Right atrium auricular region (tissue), 2 donors: ENCODE results near the gene PTGDR2. TPM values are rescaled to one million over a fixed set of nuclear protein-coding genes. Genes with fewer than 3 reads are reported as not detected.
A peak's percentile ranks its signal among the peaks of the same experiment; 100 is the strongest.

Experiments
- DNase-seq: peaks from one replicate; pipeline ENCODE4 v3.0.0-alpha.2; 2019; ENCODE audit warnings: low spot score
- H3K27ac ChIP-seq, 2 donors: fragments of 200-600 bp; sonication (generic); 1 replicate in 1 of 2; 2 replicates in 1 of 2; pipeline ENCODE4 v1.5.1; 2016 to 2019
- H3K27me3 ChIP-seq, 2 donors: fragments of 200-600 bp; sonication (generic); one replicate each; pipeline versions ENCODE4 v1.5.1 to v1.6.0; 2017 to 2019
- H3K36me3 ChIP-seq: fragments of 200-600 bp; sonication (generic); one replicate; pipeline ENCODE4 v1.5.1; 2016
- H3K4me1 ChIP-seq, 2 donors: fragments of 200-600 bp; sonication (generic); one replicate each; pipeline versions ENCODE4 v1.5.1 to v1.6.0; 2017 to 2019
- H3K4me3 ChIP-seq, 2 donors: fragments of 200-600 bp; sonication (generic); 1 replicate in 1 of 2; 2 replicates in 1 of 2; pipeline ENCODE4 v1.5.1; 2017 to 2019; ENCODE audit warnings: mild to moderate bottlenecking in 1 of 2, moderate library complexity in 1 of 2
- H3K9me3 ChIP-seq, 2 donors: fragments of 200-600 bp; sonication (generic); one replicate each; pipeline ENCODE4 v1.5.1; 2019
- total RNA-seq, 2 donors: library from RNA; depleted of rRNA; stranded (reverse); fragments of >200 nt; gene quantifications; one replicate each; pipeline ENCODE4 v1.1.0, GENCODE V29; 2016
- TF ChIP-seq, protein P1 (sequence below), 2 donors: fragments of 200-600 bp; sonication (generic); IDR thresholded peaks; one replicate each; pipeline ENCODE4 v1.5.1; 2019; ENCODE audit warnings: antibody characterized with exemption in 2 of 2

The PTGDR2 gene
- total RNA-seq = 1 to 10 TPM in 1 of 2 donors, not detected in 1; 1.3 TPM

DNA sequence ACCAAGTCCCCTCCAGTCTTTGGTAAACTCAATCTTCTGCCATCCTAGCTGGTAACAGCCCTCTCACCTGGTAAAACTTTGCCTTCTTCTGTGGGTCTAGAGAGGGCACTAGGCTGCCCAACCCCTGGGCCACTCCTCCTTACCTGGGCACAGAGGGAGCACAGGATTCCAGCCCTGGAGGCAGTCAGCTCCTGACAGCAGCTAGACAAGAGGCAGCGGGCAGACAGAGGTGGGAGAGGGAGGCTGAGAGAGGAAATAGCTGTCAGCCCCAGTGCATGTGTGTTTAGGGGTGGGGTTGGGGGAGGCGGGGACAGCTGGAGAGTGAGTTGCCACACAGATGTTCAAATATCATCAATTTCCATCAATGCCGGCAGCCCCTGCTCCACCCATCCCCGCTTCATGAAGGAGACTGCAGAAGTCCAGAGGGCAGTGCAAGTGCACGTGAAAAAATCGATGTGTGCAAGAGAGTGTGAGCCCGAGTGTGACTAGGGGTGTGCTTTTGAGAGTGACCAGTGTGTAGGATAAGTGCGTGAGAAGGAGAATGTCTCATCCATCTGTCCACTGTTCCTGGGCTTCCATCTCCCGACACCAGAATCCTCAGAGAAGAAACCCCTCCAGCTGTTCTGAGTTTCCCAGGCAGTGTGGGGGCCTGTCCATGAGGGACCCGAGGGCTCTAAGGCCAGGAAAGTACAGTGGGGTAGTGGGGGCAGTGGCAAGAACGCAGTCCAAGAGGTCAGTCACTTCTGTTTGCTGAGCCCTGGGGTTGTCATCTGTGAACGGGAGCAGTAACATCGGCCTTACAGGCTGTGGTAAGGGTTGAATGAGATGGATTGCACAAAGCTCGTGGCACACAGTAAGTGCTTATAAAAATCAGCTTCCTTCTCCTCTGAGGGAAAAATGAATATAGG lies at the start of gene PTGDR2:
TSS of gene PTGDR2 (minus strand) at position 225 of the 908 bp plus-strand sequence. CDS start 2,228 bp downstream, outside the sequence.
- Histone ChIP-seq H3K27me3 (no peaks in the 10 kb centered on the region), H3K9me3 (no peaks in the 10 kb centered on the region), H3K27ac (no peak within 1 kb of the TSS), H3K36me3 (peaks cover 7% of the 10 kb centered on the region), H3K4me1 (no peaks in the 10 kb centered on the region), H3K4me3 (no peak within 1 kb of the TSS)
- no peak for DNase-seq
- TF ChIP-seq, protein P1, sequence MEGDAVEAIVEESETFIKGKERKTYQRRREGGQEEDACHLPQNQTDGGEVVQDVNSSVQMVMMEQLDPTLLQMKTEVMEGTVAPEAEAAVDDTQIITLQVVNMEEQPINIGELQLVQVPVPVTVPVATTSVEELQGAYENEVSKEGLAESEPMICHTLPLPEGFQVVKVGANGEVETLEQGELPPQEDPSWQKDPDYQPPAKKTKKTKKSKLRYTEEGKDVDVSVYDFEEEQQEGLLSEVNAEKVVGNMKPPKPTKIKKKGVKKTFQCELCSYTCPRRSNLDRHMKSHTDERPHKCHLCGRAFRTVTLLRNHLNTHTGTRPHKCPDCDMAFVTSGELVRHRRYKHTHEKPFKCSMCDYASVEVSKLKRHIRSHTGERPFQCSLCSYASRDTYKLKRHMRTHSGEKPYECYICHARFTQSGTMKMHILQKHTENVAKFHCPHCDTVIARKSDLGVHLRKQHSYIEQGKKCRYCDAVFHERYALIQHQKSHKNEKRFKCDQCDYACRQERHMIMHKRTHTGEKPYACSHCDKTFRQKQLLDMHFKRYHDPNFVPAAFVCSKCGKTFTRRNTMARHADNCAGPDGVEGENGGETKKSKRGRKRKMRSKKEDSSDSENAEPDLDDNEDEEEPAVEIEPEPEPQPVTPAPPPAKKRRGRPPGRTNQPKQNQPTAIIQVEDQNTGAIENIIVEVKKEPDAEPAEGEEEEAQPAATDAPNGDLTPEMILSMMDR (IDR thresholded peaks at IDR 0.05) = no peak

DNA sequence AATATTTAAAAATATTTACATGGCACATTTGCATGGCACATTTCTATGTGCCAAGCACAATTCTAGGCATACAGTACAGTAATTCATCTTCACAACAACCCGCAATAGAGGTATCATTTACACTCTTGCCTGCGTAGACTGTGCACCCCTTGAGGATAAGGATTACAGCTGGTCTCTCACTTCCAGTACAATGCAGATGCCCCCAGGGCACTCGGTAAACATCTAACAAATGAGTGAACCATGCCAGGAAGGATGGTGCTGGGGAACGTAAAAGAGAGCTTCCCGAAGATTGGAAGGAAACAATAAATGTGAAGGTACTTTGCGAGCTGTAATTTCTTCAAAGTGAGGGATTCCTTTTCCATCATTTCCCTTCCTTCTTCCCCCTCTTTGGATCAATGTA lies 49.3 kb upstream of the PTGDR2 start:
- Histone ChIP-seq H3K9me3 (no peaks in the 10 kb centered on the region), H3K4me1 (peaks cover 0 to 26% of the 10 kb centered on the region in 2 donors), H3K27ac (peak overlapping the region in 1 of 2 donors; percentile 97), H3K4me3 (peak overlapping the region in 1 of 2 donors; percentile 100), H3K36me3 (peaks cover 32% of the 10 kb centered on the region), H3K27me3 (no peaks in the 10 kb centered on the region)
- no peak for DNase-seq
- TF ChIP-seq, protein P1 (IDR thresholded peaks at IDR 0.05) = no peak

DNA sequence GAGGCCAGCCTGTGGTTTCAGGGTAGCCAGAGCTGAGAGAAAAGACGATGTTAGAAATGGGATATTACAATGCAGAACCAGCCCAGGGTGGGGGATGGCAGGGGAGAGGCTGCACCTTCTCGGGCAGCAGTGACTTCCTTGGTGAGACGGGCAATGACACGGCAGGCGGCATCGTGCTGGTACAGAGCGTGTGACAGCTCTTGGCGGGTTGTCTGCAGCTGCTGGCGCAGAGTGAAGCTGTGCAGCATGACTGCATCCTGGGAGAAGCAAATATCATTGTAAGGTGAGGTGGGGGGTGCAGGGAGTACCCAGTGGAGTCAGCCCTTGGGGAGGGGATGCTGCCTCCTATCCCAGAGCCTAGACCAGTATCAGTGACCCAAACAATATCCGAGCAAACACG lies 46.9 kb upstream of the PTGDR2 start:
- Histone ChIP-seq H3K4me3 (no peak overlapping the region), H3K27me3 (no peaks in the 10 kb centered on the region), H3K9me3 (no peaks in the 10 kb centered on the region), H3K36me3 (peaks cover 55% of the 10 kb centered on the region), H3K27ac (no peak overlapping the region), H3K4me1 (peaks cover 0 to 26% of the 10 kb centered on the region in 2 donors)
- DNase-seq = no peak
- TF ChIP-seq, protein P1 (IDR thresholded peaks at IDR 0.05) = no peak

DNA sequence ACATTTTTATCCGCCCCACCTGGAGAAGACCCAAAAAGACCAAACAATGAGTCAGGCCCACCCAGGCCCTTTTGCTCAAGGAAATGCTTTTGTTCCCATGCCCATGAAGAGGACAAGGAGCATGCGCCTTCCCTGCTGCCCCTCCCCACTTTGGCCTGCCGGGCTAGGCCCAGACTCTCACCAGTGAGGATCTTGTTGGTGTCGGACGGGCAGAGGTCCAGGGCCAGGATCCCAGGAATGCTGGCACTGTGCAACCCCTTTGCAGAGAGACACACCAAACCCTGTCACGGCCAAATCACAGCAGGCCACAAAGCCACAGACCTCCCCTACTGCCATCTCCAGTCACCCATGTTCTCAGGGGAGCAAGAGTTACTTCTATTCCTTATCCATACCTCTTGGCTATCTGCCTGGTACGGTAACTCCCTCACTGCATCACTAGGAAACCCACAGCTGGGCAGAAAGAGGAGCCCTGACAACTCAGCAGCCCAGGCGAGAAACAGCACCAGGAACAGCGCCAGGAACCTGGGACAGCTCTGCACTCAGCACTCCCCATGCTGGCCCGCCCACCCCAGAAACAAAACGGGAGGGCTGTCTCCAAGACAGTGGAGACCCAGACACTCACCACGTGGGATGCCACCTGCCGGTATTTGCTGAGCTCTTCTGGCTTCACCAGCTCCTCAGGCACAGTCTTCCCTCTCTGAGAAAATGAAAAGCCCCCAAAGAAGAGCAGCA lies 45.1 kb upstream of the PTGDR2 start:
- no peaks in the 10 kb centered on the region for H3K9me3 ChIP-seq
- H3K4me1 ChIP-seq = peaks cover 0 to 18% of the 10 kb centered on the region in 2 donors
- no peak overlapping the region for H3K27ac ChIP-seq
- TF ChIP-seq, protein P1 (IDR thresholded peaks at IDR 0.05) = no peak
- no peak for DNase-seq
- peaks cover 71% of the 10 kb centered on the region for H3K36me3 ChIP-seq
- H3K27me3 ChIP-seq = no peaks in the 10 kb centered on the region
- H3K4me3 ChIP-seq = no peak overlapping the region

DNA sequence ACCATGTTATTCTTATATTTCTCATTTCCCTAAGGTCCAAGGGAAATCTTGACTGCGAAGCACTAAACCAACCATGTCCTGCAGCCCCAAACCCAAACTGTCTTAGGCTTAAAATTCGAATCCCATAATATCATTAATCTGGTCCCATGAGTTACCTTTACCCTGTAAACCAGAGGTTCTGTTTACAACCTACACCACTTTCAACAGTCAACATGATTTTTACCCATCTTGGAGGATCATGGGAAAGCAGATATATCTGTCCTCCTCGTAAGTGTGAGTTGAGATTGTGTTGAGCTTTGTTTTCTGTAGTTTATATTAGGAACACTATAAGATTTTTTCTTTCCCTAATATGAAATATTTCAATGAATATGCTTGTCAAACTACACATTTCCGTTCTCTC lies 44.2 kb upstream of the PTGDR2 start:
- no peaks in the 10 kb centered on the region for H3K27me3 ChIP-seq
- no peak overlapping the region for H3K27ac ChIP-seq
- peaks cover 71% of the 10 kb centered on the region for H3K36me3 ChIP-seq
- TF ChIP-seq, protein P1 (IDR thresholded peaks at IDR 0.05) = no peak
- H3K4me3 ChIP-seq = no peak overlapping the region
- H3K9me3 ChIP-seq = no peaks in the 10 kb centered on the region
- no peak for DNase-seq
- H3K4me1 ChIP-seq = peaks cover 0 to 10% of the 10 kb centered on the region in 2 donors
